ENCODE measurements around the gene GSE1.
"Not testable (repeated sequence)": the region's sequence is repeated elsewhere in the genome, so short reads cannot be mapped to it uniquely, and the experiment has no call there.

Gene GSE1

GRCh38 chr16:85589688-85590505 is 23.2 kb upstream of the GSE1 start:
- H2AFZ ChIP-seq (ENCODE audit: low read depth, low read length): no peak overlapping the region
- no peaks in the 10 kb centered on the region for H3K36me3 ChIP-seq (ENCODE audit: insufficient read depth, low read length)
- no peaks in the 10 kb centered on the region for H3K9me3 ChIP-seq (ENCODE audit: low read length)
- H3K27me3 ChIP-seq (ENCODE audit: insufficient read depth, low read length): no peaks in the 10 kb centered on the region
- H3K4me1 ChIP-seq (ENCODE audit: insufficient read depth, low read length): peaks cover 67% of the 10 kb centered on the region
- no peak overlapping the region for H3K4me3 ChIP-seq (ENCODE audit: low read length)

GRCh38 chr16:85590506-85590832 is 22.7 kb upstream of the GSE1 start:
- no peaks in the 10 kb centered on the region for H3K36me3 ChIP-seq (ENCODE audit: insufficient read depth, low read length)
- no peaks in the 10 kb centered on the region for H3K27me3 ChIP-seq (ENCODE audit: insufficient read depth, low read length)
- H2AFZ ChIP-seq (ENCODE audit: low read depth, low read length): no peak overlapping the region
- no peak overlapping the region for H3K4me3 ChIP-seq (ENCODE audit: low read length)
- H3K4me1 ChIP-seq (ENCODE audit: insufficient read depth, low read length): peaks cover 66% of the 10 kb centered on the region
- H3K9me3 ChIP-seq (ENCODE audit: low read length): no peaks in the 10 kb centered on the region

- Histone ChIP-seq H3K4me3 (ENCODE audit: low read length) (no peak overlapping the region), H3K4me1 (ENCODE audit: insufficient read depth, low read length) (peaks cover 57% of the 10 kb centered on the region), H2AFZ (ENCODE audit: low read depth, low read length) (no peak overlapping the region)
Observed at GRCh38 chr16:85591381-85591780, 21.7 kb upstream of the GSE1 start.

DNA sequence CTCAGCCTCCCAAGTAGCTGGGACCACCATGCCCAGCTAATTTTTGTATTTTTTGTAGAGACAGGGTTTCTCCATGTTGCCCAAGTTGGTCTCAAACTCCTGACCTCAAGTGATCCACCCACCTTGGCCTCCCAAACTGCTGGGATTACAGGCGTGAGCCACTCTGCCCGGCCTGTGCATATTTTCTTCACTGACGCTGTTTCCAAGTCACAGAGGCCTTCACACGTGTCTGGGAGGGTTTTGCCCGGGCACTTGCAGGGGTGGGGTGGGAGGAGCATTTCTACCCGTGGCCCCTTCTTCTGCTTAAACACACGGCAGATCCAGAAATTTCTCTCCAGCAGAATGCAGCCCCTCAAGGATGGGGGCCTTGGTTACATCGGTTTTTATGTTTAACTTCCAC is 20.8 kb upstream of the GSE1 start:
- not testable (repeated sequence) for H3K36me3 ChIP-seq (ENCODE audit: insufficient read depth, low read length); H2AFZ ChIP-seq (ENCODE audit: low read depth, low read length); H3K27me3 ChIP-seq (ENCODE audit: insufficient read depth, low read length); H3K9me3 ChIP-seq (ENCODE audit: low read length); H3K4me3 ChIP-seq (ENCODE audit: low read length)
- H3K4me1 ChIP-seq (ENCODE audit: insufficient read depth, low read length): peaks cover 48% of the 10 kb centered on the region

More at GRCh38 chr16:85591381-85591780, 21.7 kb upstream of the GSE1 start:
- H3K27me3 ChIP-seq (ENCODE audit: insufficient read depth, low read length): no peaks in the 10 kb centered on the region
- no peaks in the 10 kb centered on the region for H3K36me3 ChIP-seq (ENCODE audit: insufficient read depth, low read length)
- H3K9me3 ChIP-seq (ENCODE audit: low read length): no peaks in the 10 kb centered on the region

DNA sequence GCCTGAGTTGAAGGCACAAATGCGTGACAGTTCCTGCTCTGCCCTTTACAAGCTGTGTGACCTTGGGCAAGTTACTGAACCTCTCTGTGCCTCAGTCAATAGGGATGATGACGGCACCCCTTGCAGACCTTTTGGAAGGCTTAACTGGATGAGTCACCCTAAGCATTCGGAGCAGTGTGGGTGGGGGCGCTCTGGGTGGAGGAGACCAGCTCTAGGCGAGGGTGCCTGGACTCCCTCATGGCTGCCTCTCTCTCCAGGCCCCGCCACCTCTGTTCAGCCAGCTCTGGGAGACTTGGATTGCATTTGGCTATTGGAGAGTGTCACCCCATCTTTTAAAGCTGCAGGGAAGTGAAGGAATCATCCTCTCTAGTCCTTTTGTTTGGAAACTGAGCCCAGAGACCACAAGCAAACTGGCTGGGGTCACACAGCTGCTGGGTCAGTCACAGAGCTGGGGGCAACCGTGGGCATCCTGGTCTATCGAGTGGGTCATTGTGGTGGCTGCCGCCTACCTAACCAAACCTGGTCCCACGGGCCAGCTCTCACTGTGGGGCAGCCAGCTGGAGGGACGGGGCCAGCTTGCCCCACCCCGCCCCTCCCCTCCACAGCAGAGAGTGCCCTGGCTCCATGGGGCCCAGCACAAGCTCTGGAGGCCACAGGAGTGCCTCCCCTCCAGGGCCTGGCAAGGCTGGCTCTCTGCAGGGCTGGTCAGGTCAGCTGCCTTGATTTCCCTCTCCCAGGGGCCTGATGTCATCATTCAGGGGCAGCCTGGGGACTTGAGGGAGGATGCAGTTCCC is 20.2 kb upstream of the GSE1 start:
- peaks cover 42% of the 10 kb centered on the region for H3K4me1 ChIP-seq (ENCODE audit: insufficient read depth, low read length)
- H3K27me3 ChIP-seq (ENCODE audit: insufficient read depth, low read length): no peaks in the 10 kb centered on the region
- H3K9me3 ChIP-seq (ENCODE audit: low read length): no peaks in the 10 kb centered on the region
- no peak overlapping the region for H3K4me3 ChIP-seq (ENCODE audit: low read length)
- H3K36me3 ChIP-seq (ENCODE audit: insufficient read depth, low read length): no peaks in the 10 kb centered on the region
- H2AFZ ChIP-seq (ENCODE audit: low read depth, low read length): no peak overlapping the region

GRCh38 chr16:85593494-85594221 is 19.5 kb upstream of the GSE1 start:
- no peaks in the 10 kb centered on the region for H3K27me3 ChIP-seq (ENCODE audit: insufficient read depth, low read length)
- H3K36me3 ChIP-seq (ENCODE audit: insufficient read depth, low read length): no peaks in the 10 kb centered on the region
- H3K9me3 ChIP-seq (ENCODE audit: low read length): no peaks in the 10 kb centered on the region
- peaks cover 35% of the 10 kb centered on the region for H3K4me1 ChIP-seq (ENCODE audit: insufficient read depth, low read length)
- no peak overlapping the region for H2AFZ ChIP-seq (ENCODE audit: low read depth, low read length)
- H3K4me3 ChIP-seq (ENCODE audit: low read length): peak overlapping the region; percentile 23

DNA sequence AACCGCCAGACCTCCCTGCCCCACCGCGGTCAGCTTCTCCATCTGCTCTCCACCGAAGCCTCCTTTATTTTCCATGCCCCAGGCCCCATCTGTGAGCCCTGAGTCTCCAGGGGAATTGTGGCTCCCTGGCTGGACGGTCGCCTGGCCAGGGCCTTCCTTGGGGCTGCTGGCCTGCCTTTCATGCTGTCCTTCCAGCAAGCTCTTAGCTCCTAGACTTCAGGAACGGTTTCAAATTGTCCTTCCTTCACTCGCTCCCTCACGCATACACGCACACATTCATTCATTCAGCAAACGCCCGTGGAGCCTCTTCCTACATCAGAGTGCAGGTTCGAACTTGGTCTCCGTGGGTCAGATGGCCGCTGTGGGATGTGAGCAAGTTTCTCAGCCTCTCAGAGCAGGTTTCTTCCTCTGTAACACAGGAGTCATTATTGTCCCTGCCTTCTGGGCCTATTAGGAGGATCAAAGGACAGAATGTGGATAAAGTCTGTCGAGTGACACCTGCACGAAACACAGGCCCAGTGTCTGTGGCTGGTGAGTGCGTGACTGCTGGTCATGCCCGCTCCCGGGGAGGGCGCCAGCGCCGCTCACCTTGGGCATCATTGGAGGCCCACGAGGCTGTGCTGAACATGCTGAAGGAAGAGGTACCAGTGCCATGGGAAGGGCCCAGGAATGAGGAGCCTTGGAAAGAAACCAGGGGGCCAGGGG is 18.7 kb upstream of the GSE1 start:
- no peaks in the 10 kb centered on the region for H3K36me3 ChIP-seq (ENCODE audit: insufficient read depth, low read length)
- H3K27me3 ChIP-seq (ENCODE audit: insufficient read depth, low read length): no peaks in the 10 kb centered on the region
- no peak overlapping the region for H3K4me3 ChIP-seq (ENCODE audit: low read length)
- no peaks in the 10 kb centered on the region for H3K9me3 ChIP-seq (ENCODE audit: low read length)
- peaks cover 29% of the 10 kb centered on the region for H3K4me1 ChIP-seq (ENCODE audit: insufficient read depth, low read length)
- no peak overlapping the region for H2AFZ ChIP-seq (ENCODE audit: low read depth, low read length)

DNA sequence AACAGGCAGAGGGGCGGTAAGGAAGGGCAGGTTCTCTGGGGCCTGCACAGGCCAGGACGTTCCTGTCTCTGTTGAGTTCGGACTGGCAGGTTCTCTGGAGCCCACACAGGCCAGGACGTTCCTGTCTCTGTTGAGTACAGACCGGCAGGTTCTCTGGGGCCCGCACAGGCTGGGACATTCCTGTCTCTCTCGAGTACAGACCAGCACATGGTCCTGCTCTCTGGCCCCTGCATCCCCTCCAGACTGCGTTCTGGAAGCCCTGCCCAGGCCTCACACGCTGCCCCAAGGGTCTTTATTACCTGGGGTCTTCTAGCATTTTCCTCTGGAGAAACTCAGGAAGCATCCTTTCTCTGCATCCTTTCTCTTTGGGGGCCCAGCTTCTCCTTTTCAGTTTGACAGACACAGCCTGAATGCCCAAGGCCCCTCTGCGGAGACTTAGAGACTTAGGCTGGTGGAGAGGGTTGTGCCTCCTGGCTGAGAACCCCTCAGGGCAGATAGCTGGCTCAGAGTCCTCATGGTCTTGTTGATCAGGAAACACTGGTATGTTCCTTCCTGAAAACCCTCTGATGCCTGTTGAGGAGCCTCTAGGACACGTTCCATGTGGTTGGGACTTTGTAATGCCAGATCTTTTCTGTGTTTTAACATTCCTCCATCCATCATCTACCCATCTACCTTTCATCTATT is 18.0 kb upstream of the GSE1 start:
- Histone ChIP-seq H3K27me3 (ENCODE audit: insufficient read depth, low read length) (no peaks in the 10 kb centered on the region), H2AFZ (ENCODE audit: low read depth, low read length) (no peak overlapping the region), H3K4me3 (ENCODE audit: low read length) (no peak overlapping the region), H3K9me3 (ENCODE audit: low read length) (no peaks in the 10 kb centered on the region), H3K4me1 (ENCODE audit: insufficient read depth, low read length) (peaks cover 35% of the 10 kb centered on the region), H3K36me3 (ENCODE audit: insufficient read depth, low read length) (no peaks in the 10 kb centered on the region)

DNA sequence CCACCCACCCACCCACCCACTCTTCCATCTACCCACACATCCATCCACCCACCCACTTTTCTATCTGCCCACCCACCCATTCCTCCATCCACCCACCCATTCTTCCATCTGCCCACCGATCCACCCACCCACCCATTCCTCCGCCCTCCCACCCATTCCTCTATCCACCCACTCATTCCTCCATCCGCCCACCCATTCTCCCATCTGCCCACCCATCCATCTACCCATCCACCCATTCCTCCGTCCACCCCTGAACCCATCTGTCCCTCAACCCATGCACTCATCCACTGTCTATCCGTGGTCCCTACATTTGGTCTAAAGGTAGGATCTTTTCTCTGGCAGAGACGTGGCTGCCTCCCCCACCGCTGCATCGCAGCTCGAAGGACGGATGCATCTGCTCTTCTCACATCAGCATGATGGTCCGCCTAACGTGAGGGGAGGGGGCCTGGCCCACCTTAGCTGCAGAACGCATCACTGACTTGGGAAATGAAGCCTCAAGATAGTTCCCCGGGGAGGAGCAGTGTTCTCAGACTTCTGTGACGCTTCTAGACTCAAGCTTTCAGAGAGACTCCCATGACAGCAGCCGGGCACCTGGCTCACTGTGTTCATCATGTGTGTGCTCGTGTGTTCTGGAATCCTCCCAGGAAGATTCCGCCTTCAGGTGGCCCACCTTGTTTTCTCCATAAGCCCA is 17.2 kb upstream of the GSE1 start:
- no peak overlapping the region for H3K4me3 ChIP-seq (ENCODE audit: low read length)
- peaks cover 43% of the 10 kb centered on the region for H3K4me1 ChIP-seq (ENCODE audit: insufficient read depth, low read length)
- H3K36me3 ChIP-seq (ENCODE audit: insufficient read depth, low read length): no peaks in the 10 kb centered on the region
- H2AFZ ChIP-seq (ENCODE audit: low read depth, low read length): no peak overlapping the region
- H3K9me3 ChIP-seq (ENCODE audit: low read length): no peaks in the 10 kb centered on the region
- no peaks in the 10 kb centered on the region for H3K27me3 ChIP-seq (ENCODE audit: insufficient read depth, low read length)

- no peak overlapping the region for H2AFZ ChIP-seq (ENCODE audit: low read depth, low read length)
- no peak overlapping the region for H3K4me3 ChIP-seq (ENCODE audit: low read length)
- no peaks in the 10 kb centered on the region for H3K27me3 ChIP-seq (ENCODE audit: insufficient read depth, low read length)
- peaks cover 57% of the 10 kb centered on the region for H3K4me1 ChIP-seq (ENCODE audit: insufficient read depth, low read length)
- no peaks in the 10 kb centered on the region for H3K9me3 ChIP-seq (ENCODE audit: low read length)
- H3K36me3 ChIP-seq (ENCODE audit: insufficient read depth, low read length): no peaks in the 10 kb centered on the region
Observed at GRCh38 chr16:85598141-85598540, 15.0 kb upstream of the GSE1 start.

- H3K36me3 ChIP-seq (ENCODE audit: insufficient read depth, low read length): no peaks in the 10 kb centered on the region
- H2AFZ ChIP-seq (ENCODE audit: low read depth, low read length): no peak overlapping the region
- no peak overlapping the region for H3K4me3 ChIP-seq (ENCODE audit: low read length)
- H3K4me1 ChIP-seq (ENCODE audit: insufficient read depth, low read length): peaks cover 44% of the 10 kb centered on the region
- no peaks in the 10 kb centered on the region for H3K27me3 ChIP-seq (ENCODE audit: insufficient read depth, low read length)
- no peaks in the 10 kb centered on the region for H3K9me3 ChIP-seq (ENCODE audit: low read length)
Observed at GRCh38 chr16:85600078-85600477, 13.0 kb upstream of the GSE1 start.
